K562 (cell line): Measurements from ENCODE around the gene RARRES1. TPM values are rescaled to one million over a fixed set of nuclear protein-coding genes. Genes with fewer than 3 reads are reported as not detected.

Experiments used
- ATAC-seq: fragments of 200-7000 bp; cut with Tn5 transposase; 3 replicates; pipeline ENCODE4 v1.9.1; 2020; ENCODE audit warnings: moderate library complexity
- BruUV-seq: library from RNA; stranded (reverse); fragments of 400-500 nt; replicated peaks from 2 replicates; lab custom pipeline; 2021; lab: Mats Ljungman, UMichigan
- CTCF ChIA-PET: fragments of 300-600 bp; formaldehyde crosslinking; extraction: SDS; loops from one replicate; lab custom pipeline; 2021; ENCODE audit warnings: low intra/inter-chr PET ratio; lab: Yijun Ruan, JAX
- POLR2A ChIA-PET: fragments of 300-600, 350-650 bp; sonication (Branson Sonifier 250); formaldehyde crosslinking; extraction: SDS; loops from one replicate; lab custom pipeline; 2021; ENCODE audit warnings: antibody characterized with exemption, inconsistent platforms; lab: Yijun Ruan, JAX
- DNase-seq, 4 experiments: peaks; one replicate each; pipeline versions ENCODE4 v3.0.0 to v3.0.0-alpha.2; 2011 to 2018; ENCODE audit warnings: low spot score in 3 of 4, mixed read lengths in 3 of 4; ENCODE audit errors: extremely low read depth in 1 of 4
- FAIRE-seq: peaks from 2 replicates; lab custom pipeline; 2011; peaks lifted over from hg19 to GRCh38; lab: Jason Lieb, UNC
- H2AFZ ChIP-seq: 2 replicates; pipeline ENCODE4 v1.6.0; 2011; ENCODE audit warnings: low read depth, low read length, control low read depth, inconsistent platforms
- H3K27ac ChIP-seq: fragments of 200-600 bp; 3 replicates; pipeline ENCODE4 v1.8.0; 2011; ENCODE audit warnings: low read depth, mild to moderate bottlenecking, control low read depth, inconsistent platforms, low read length, moderate library complexity, mixed read lengths; ENCODE audit errors: extremely low read depth
- H3K27me3 ChIP-seq, 2 experiments: fragments of 300-600 bp in 1 of 2; 2 replicates in 1 of 2; 3 replicates in 1 of 2; pipeline versions ENCODE4 v1.6.0 to v1.8.0; 2011; ENCODE audit warnings: inconsistent platforms in 2 of 2, low read length in 2 of 2, mild to moderate bottlenecking in 1 of 2, mixed read lengths in 1 of 2, moderate library complexity in 1 of 2; ENCODE audit not compliant: control insufficient read depth in 2 of 2, insufficient read depth in 2 of 2
- H3K36me3 ChIP-seq: fragments of 300-600 bp; 3 replicates; pipeline ENCODE4 v1.8.0; 2011; ENCODE audit warnings: mild to moderate bottlenecking, low read length, inconsistent platforms; ENCODE audit not compliant: control insufficient read depth, insufficient read depth
- H3K4me1 ChIP-seq, 2 experiments: fragments of 200-600 bp in 1 of 2; replicated peaks in 1 of 2; 2 replicates in 1 of 2; 3 replicates in 1 of 2; pipeline versions ENCODE4 v1.5.1 to v1.8.0; 2011; ENCODE audit warnings: inconsistent platforms in 2 of 2, low read length in 2 of 2, mild to moderate bottlenecking in 1 of 2, mixed read lengths in 1 of 2, moderate library complexity in 1 of 2; ENCODE audit not compliant: control insufficient read depth in 2 of 2, insufficient read depth in 2 of 2
- H3K4me2 ChIP-seq: 2 replicates; pipeline ENCODE4 v1.6.1; 2011; ENCODE audit warnings: low read length, control low read depth, inconsistent platforms, mixed read lengths; ENCODE audit not compliant: insufficient read depth
- H3K4me3 ChIP-seq: fragments of 200-600 bp; sonication (generic), shearing (Covaris generic); 2 replicates; pipeline ENCODE4 v1.5.1; 2016; ENCODE audit warnings: control low read depth, inconsistent platforms
- H3K79me2 ChIP-seq: fragments of 200-600 bp; 3 replicates; pipeline ENCODE4 v1.8.0; 2011; ENCODE audit warnings: low read length, inconsistent platforms; ENCODE audit not compliant: control insufficient read depth, insufficient read depth
- H3K9ac ChIP-seq, 2 experiments: 2 replicates each; pipeline versions ENCODE4 v1.6.0 to v1.6.1; 2011; ENCODE audit warnings: low read depth in 2 of 2, low read length in 2 of 2, control low read depth in 1 of 2, inconsistent platforms in 1 of 2, mild to moderate bottlenecking in 1 of 2, mixed read lengths in 1 of 2; ENCODE audit not compliant: insufficient read depth in 1 of 2
- H3K9me1 ChIP-seq: one replicate; pipeline ENCODE4 v1.6.0; 2011; ENCODE audit warnings: inconsistent platforms, mild to moderate bottlenecking, low read length, moderate library complexity; ENCODE audit not compliant: control insufficient read depth, insufficient read depth
- H3K9me3 ChIP-seq: replicated peaks from 2 replicates; pipeline ENCODE4 v1.5.1; 2011; ENCODE audit warnings: low read depth, low read length, inconsistent platforms; ENCODE audit not compliant: control insufficient read depth, insufficient read depth
- H4K20me1 ChIP-seq: replicated peaks from 2 replicates; pipeline ENCODE4 v1.6.1; 2011; ENCODE audit warnings: low read length, inconsistent platforms, mixed read lengths; ENCODE audit not compliant: control insufficient read depth, insufficient read depth
- ATF1 ChIP-seq, 2 experiments: fragments of 450-650 bp in 1 of 2; IDR thresholded peaks; 2 replicates each; pipeline ENCODE4 v1.6.1; 2016; ENCODE audit warnings: missing compliant biosample characterization in 1 of 2, missing genetic modification characterization in 1 of 2
- CBX3 ChIP-seq, 2 experiments: IDR thresholded peaks; 1 replicate in 1 of 2; 2 replicates in 1 of 2; pipeline ENCODE4 v1.6.1; 2012; ENCODE audit warnings: inconsistent platforms in 2 of 2, low read length in 2 of 2, borderline replicate concordance in 1 of 2, control low read depth in 1 of 2
- CHD2 ChIP-seq: IDR thresholded peaks from 2 replicates; pipeline ENCODE4 v1.6.1; 2011; ENCODE audit warnings: low read depth, low read length
- HCFC1 ChIP-seq: IDR thresholded peaks from 2 replicates; pipeline ENCODE4 v1.6.1; 2012; ENCODE audit warnings: low read depth, low read length, improper control_type of control experiment
- LCOR ChIP-seq: sonication (generic); formaldehyde crosslinking; IDR thresholded peaks from 2 replicates; pipeline ENCODE4 v1.8.0; 2022; ENCODE audit warnings: mild to moderate bottlenecking, missing genetic modification reagents
- NFIC ChIP-seq: fragments of 450-650 bp; IDR thresholded peaks from 2 replicates; pipeline ENCODE4 v1.6.1; 2017; ENCODE audit warnings: mild to moderate bottlenecking, inconsistent platforms
- POLR3G ChIP-seq: IDR thresholded peaks from 2 replicates; pipeline ENCODE4 v1.6.1; 2011; ENCODE audit not compliant: insufficient read length, insufficient replicate concordance; ENCODE audit errors: extremely low read depth
- SIX5 ChIP-seq, 2 experiments: IDR thresholded peaks; 2 replicates each; pipeline ENCODE4 v1.6.1; 2011; ENCODE audit warnings: low read length in 2 of 2, borderline replicate concordance in 1 of 2, low read depth in 1 of 2, mild to moderate bottlenecking in 1 of 2, moderate library complexity in 1 of 2; ENCODE audit not compliant: insufficient read depth in 1 of 2
- TARDBP ChIP-seq: fragments of 450-650 bp; IDR thresholded peaks from 2 replicates; pipeline ENCODE4 v1.6.1; 2016
- TRIM28 ChIP-seq: fragments of 450-650 bp; IDR thresholded peaks from 2 replicates; pipeline ENCODE4 v1.6.1; 2017
- YY1 ChIP-seq, 3 experiments: IDR thresholded peaks; 2 replicates each; pipeline ENCODE4 v1.6.1; 2011; ENCODE audit warnings: low read length in 2 of 3, mild to moderate bottlenecking in 2 of 3, moderate library complexity in 2 of 3, borderline replicate concordance in 1 of 3, control low read depth in 1 of 3, low read depth in 1 of 3; ENCODE audit not compliant: insufficient read depth in 3 of 3, insufficient replicate concordance in 2 of 3, control insufficient read depth in 1 of 3, insufficient read length in 1 of 3; ENCODE audit errors: extremely low read depth in 1 of 3
- ZNF143 ChIP-seq: sonication (generic); formaldehyde crosslinking; IDR thresholded peaks from 2 replicates; pipeline ENCODE4 v1.9.0; 2022; ENCODE audit warnings: mild to moderate bottlenecking, missing genetic modification reagents
- WGBS: fragments of 100-300 bp; shearing (Covaris generic); methylation state at CpG from one replicate; pipeline ENCODE4 v1.1.6; 2016; ENCODE audit warnings: low coverage, mixed read lengths; ENCODE audit not compliant: insufficient coverage; ENCODE audit errors: missing lambda C conversion rate; 5-methylcytosine and 5-hydroxymethylcytosine counted together
- in situ Hi-C: fragments of 300-500 bp; cut with MboI; formaldehyde crosslinking; loops from 4 replicates; pipeline ENCODE4 v1.15.0; 2018; ENCODE audit warnings: inconsistent platforms, mixed read lengths
- intact Hi-C: fragments of 100-400 bp; cut with micrococcal nuclease; formaldehyde crosslinking; loops from 2 replicates; pipeline ENCODE4 v1.14.2; 2022
- polyA plus RNA-seq, 8 experiments: library from polyadenylated mRNA; depleted of rRNA in 4 of 8; stranded (reverse) in 5 of 8; unstranded in 3 of 8; fragments of >200 nt; fragmentation: Nextera tagmentation in 2 of 8; fragmentation: Illumina TruSeq in 1 of 8; extraction: Ambion mirVana in 2 of 8; extraction: Trizol in 1 of 8; gene quantifications; 2 replicates each; pipeline versions ENCODE4 v1.2.1 to v1.2.3, GENCODE V29; 2011 to 2014; ENCODE audit warnings: inconsistent platforms in 1 of 8, missing spikeins in 1 of 8
- total RNA-seq, 7 experiments: library from RNA; depleted of rRNA in 6 of 7; stranded (reverse); fragments of >200 nt in 6 of 7; fragmentation: Illumina TruSeq in 2 of 7; extraction: Trizol in 2 of 7; gene quantifications; 2 replicates each; pipeline versions ENCODE4 v1.2.1 to v1.2.3, GENCODE V29; 2011 to 2021; ENCODE audit warnings: low replicate concordance in 1 of 7
- TF ChIP-seq, protein P1 (sequence below), 2 experiments: fragments of 450-650 bp; IDR thresholded peaks; 2 replicates each; pipeline ENCODE4 v1.6.1; 2018; ENCODE audit warnings: mild to moderate bottlenecking in 2 of 2, low read depth in 1 of 2; ENCODE audit not compliant: partially characterized antibody in 2 of 2
- TF ChIP-seq, protein P2 (sequence below): fragments of 450-650 bp; IDR thresholded peaks from 2 replicates; pipeline ENCODE4 v1.6.1; 2018; ENCODE audit warnings: mild to moderate bottlenecking, low read depth; ENCODE audit not compliant: partially characterized antibody

The RARRES1 gene
- total and polyA plus RNA-seq, 9 of the 15 experiments (the other 6 are each of a cell fraction or from before 2014, with no cell fraction given), result not detected

DNA sequence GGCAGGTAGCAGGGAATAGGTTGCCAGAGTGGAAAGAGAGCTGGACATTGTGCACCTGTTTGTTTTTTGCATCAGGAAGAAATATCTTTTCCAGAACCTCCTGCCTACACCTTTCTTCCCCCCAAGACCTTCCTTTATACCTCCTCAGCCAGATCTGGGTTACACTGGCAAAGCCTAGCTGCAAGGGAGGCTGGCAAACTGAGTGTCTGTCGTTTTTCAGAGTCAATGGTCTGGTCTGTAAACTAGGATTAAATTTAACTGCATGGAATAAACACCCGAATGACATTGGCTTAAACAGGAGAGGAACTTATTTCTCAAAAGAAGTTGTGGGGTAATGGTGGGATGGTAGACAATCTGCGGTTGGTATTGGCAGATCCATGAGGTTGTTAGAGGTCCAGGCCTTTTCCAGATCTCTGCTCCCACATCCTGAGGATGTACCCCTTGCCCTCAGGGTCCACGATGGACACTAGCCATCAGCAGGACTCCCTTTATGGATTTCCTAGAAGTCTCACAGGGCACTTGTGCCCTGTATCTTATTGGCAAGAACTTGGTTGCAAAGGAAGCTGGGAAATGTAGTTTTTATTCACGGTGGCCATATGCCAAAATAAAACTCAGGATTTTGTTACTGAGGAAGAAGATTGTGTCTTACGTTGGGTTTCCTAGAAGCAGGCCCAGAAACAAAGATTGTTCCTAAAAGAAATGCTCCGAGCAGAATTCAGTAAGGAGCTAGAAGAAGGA is 3.2 kb upstream of the RARRES1 start:
- TF ChIP-seq SIX5 (IDR thresholded peaks at IDR 0.05; ENCODE audit: borderline replicate concordance in 1 of 2, insufficient read depth in 1 of 2, low read depth in 1 of 2, low read length in 2 of 2) (peak in 1 of 2 experiments; percentile 6; a peak in 1 of 4 replicates), TARDBP (no peak), ATF1 (CRISPR knock-in tag; IDR thresholded peaks at IDR 0.05) (no peak), ATF1 (tag; IDR thresholded peaks at IDR 0.05) (no peak), CBX3 (IDR thresholded peaks at IDR 0.05; ENCODE audit: borderline replicate concordance in 1 of 2, low read length in 2 of 2) (peak in 1 of 2 experiments; percentile 96; a peak in 2 of 3 replicates), ZNF143 (peak; percentile 67), HCFC1 (peak; percentile 56), LCOR (CRISPR knock-in tag) (no peak), YY1 (IDR thresholded peaks at IDR 0.05; ENCODE audit: borderline replicate concordance in 1 of 3, control insufficient read depth in 1 of 3, extremely low read depth in 1 of 3, insufficient read depth in 3 of 3, insufficient read length in 1 of 3, insufficient replicate concordance in 2 of 3, low read depth in 1 of 3, low read length in 2 of 3) (peak in 1 of 3 experiments; percentile 32), POLR3G (no peak), CHD2 (no peak), TRIM28 (peak; percentile 73), NFIC (peak; percentile 20; the same call in 1 of the 2 replicates)
- TF ChIP-seq, protein P1, sequence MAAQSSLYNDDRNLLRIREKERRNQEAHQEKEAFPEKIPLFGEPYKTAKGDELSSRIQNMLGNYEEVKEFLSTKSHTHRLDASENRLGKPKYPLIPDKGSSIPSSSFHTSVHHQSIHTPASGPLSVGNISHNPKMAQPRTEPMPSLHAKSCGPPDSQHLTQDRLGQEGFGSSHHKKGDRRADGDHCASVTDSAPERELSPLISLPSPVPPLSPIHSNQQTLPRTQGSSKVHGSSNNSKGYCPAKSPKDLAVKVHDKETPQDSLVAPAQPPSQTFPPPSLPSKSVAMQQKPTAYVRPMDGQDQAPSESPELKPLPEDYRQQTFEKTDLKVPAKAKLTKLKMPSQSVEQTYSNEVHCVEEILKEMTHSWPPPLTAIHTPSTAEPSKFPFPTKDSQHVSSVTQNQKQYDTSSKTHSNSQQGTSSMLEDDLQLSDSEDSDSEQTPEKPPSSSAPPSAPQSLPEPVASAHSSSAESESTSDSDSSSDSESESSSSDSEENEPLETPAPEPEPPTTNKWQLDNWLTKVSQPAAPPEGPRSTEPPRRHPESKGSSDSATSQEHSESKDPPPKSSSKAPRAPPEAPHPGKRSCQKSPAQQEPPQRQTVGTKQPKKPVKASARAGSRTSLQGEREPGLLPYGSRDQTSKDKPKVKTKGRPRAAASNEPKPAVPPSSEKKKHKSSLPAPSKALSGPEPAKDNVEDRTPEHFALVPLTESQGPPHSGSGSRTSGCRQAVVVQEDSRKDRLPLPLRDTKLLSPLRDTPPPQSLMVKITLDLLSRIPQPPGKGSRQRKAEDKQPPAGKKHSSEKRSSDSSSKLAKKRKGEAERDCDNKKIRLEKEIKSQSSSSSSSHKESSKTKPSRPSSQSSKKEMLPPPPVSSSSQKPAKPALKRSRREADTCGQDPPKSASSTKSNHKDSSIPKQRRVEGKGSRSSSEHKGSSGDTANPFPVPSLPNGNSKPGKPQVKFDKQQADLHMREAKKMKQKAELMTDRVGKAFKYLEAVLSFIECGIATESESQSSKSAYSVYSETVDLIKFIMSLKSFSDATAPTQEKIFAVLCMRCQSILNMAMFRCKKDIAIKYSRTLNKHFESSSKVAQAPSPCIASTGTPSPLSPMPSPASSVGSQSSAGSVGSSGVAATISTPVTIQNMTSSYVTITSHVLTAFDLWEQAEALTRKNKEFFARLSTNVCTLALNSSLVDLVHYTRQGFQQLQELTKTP (IDR thresholded peaks at IDR 0.05; ENCODE audit: low read depth in 1 of 2, partially characterized antibody in 2 of 2), result no peak
- TF ChIP-seq, protein P2, sequence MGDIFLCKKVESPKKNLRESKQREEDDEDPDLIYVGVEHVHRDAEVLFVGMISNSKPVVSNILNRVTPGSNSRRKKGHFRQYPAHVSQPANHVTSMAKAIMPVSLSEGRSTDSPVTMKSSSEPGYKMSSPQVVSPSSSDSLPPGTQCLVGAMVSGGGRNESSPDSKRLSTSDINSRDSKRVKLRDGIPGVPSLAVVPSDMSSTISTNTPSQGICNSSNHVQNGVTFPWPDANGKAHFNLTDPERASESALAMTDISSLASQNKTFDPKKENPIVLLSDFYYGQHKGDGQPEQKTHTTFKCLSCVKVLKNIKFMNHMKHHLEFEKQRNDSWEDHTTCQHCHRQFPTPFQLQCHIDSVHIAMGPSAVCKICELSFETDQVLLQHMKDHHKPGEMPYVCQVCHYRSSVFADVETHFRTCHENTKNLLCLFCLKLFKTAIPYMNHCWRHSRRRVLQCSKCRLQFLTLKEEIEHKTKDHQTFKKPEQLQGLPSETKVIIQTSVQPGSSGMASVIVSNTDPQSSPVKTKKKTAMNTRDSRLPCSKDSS, result peak; percentile 54
- Histone ChIP-seq H3K9ac (no peak overlapping the region), H3K4me1 (peaks cover 12 to 14% of the 10 kb centered on the region in 2 experiments; a peak in 3 of 5 replicates), H3K27me3 (no peaks in the 10 kb centered on the region), H3K4me2 (no peak overlapping the region), H3K9me3 (peaks cover 6% of the 10 kb centered on the region; the same call in 1 of the 2 replicates), H2AFZ (no peak overlapping the region), H3K4me3 (no peak overlapping the region), H3K27ac (no peak overlapping the region), H3K79me2 (no peaks in the 10 kb centered on the region), H3K36me3 (peaks cover 19% of the 10 kb centered on the region; the same call in 2 of the 3 replicates), H4K20me1 (no peaks in the 10 kb centered on the region), H3K9me1 (no peaks in the 10 kb centered on the region)
- ChIA-PET CTCF (no interaction called here), POLR2A (interaction anchor here (0.8 to 1.4 kb wide), 3 partner anchors 9 to 36 kb away, joined by 4 to 5 read pairs (median 4); no protein-coding TSS in a partner anchor)
- BruUV-seq, result no TSS peak
- 82% methylated on average over 7 of the region's 7 CpGs for WGBS
- in situ Hi-C loops (no loop called here), intact Hi-C loops (no loop called here)
- ATAC-seq, result no peak
- no peak for DNase-seq
- FAIRE-seq, result no peak
